HFF-Myc (cell line): ENCODE data around the gene PACC1.

Source experiments
- DNase-seq: peaks from one replicate; pipeline ENCODE4 v3.0.0-alpha.2; 2011; ENCODE audit warnings: low read depth; ENCODE audit errors: extremely low read depth
- H3K4me3 ChIP-seq: replicated peaks from 2 replicates; pipeline ENCODE4 v1.5.1; 2011; ENCODE audit warnings: low read depth, mild to moderate bottlenecking, control low read depth, low read length
- TF ChIP-seq, protein P1 (sequence below): IDR thresholded peaks from 2 replicates; pipeline ENCODE4 v1.5.1; 2012; ENCODE audit warnings: mild to moderate bottlenecking, low read depth, low read length, control low read depth; ENCODE audit errors: missing control alignments

PACC1 gene

DNA sequence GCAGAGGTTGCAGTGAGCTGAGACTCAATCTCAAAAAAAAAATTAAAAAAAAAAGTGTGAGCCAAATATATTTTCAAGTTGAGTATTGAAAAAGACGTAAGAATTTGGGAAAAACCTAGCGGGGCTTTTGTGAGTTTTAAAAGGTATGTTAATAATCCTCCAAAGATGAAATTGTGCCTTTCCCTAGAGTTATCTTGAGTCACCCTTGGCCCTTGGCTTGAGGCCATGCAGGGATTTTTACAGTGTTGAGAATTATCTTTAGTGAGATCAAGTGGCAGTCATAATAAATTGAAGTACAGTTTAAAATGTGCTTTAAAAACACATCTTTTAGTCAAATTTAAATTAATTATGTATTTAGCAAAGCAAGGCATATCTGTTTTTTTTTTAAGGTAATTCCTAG, 96.8 kb downstream of the PACC1 start:
- TF ChIP-seq, protein P1, sequence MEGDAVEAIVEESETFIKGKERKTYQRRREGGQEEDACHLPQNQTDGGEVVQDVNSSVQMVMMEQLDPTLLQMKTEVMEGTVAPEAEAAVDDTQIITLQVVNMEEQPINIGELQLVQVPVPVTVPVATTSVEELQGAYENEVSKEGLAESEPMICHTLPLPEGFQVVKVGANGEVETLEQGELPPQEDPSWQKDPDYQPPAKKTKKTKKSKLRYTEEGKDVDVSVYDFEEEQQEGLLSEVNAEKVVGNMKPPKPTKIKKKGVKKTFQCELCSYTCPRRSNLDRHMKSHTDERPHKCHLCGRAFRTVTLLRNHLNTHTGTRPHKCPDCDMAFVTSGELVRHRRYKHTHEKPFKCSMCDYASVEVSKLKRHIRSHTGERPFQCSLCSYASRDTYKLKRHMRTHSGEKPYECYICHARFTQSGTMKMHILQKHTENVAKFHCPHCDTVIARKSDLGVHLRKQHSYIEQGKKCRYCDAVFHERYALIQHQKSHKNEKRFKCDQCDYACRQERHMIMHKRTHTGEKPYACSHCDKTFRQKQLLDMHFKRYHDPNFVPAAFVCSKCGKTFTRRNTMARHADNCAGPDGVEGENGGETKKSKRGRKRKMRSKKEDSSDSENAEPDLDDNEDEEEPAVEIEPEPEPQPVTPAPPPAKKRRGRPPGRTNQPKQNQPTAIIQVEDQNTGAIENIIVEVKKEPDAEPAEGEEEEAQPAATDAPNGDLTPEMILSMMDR, result no peak

DNA sequence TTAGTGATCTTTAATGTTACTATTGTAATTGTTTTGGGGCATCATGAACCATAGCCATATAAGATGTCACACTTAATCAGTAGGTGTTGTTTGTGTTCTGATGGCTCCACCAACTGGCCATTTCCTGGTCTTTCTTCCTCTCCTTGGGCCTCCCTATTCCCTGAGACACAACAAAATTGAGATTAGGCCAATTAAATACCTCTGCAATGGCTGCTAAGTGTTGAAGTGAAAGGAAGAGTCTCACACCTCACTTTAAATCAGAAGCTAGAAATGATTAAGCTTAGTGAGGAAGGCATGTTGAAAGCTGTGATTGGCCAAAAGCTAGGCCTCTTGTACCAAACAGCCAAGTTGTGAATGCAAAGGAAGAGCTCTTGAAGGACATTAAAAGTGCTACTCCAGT, 98.8 kb downstream of the PACC1 start:
- TF ChIP-seq, protein P1, result peak; percentile 19
- no peak for DNase-seq

More for the DNA sequence above, 96.8 kb downstream of the PACC1 start:
- H3K4me3 ChIP-seq, result no peak overlapping the region
- DNase-seq, result no peak

DNA sequence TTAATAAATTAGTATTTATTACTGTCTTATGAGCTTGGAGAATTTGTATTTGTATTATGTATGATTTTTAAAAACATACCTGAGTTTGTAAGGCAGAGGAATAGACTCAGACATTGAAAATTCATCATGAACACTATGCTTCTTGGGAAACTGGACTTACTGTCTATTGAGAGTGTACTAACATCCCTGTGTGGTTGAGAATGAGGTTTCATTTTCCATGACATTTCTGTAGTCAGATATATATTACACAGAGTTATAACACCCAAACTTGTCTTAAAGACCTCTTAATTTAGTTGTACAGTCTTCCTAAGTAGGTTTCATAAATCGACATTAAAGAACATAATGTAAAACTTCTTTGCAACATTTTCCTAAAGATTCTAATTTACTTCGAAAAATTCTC, 99.5 kb downstream of the PACC1 start:
- TF ChIP-seq, protein P1, result no peak
- no peak for DNase-seq
- H3K4me3 ChIP-seq, result no peak overlapping the region

More for the DNA sequence above, 98.8 kb downstream of the PACC1 start:
- H3K4me3 ChIP-seq, result no peak overlapping the region
